SK-N-SH (cell line): ENCODE data around the gene AMPH. TPM values are rescaled to one million over a fixed set of nuclear protein-coding genes. Genes with fewer than 3 reads are reported as not detected.

ENCODE experiments used
- CTCF ChIA-PET: fragments of 300-600, 350-600 bp; formaldehyde crosslinking; extraction: SDS; loops from one replicate; lab custom pipeline; 2021; lab: Yijun Ruan, JAX
- POLR2A ChIA-PET: fragments of 350-600 bp; sonication (Branson Sonifier 250); formaldehyde crosslinking; extraction: SDS; loops from one replicate; lab custom pipeline; 2020; ENCODE audit warnings: antibody characterized with exemption, inconsistent platforms; lab: Yijun Ruan, JAX
- DNase-seq: peaks from one replicate; pipeline ENCODE4 v3.0.0; 2012
- H2AFZ ChIP-seq: fragments of 200-600 bp; sonication (generic); 2 replicates; pipeline ENCODE4 v1.8.1; 2016; ENCODE audit warnings: antibody characterized with exemption, mild to moderate bottlenecking, low read depth
- H3F3A ChIP-seq: fragments of 200-600 bp; sonication (generic); replicated peaks from 2 replicates; pipeline ENCODE3; 2016; ENCODE audit warnings: antibody characterized with exemption, mild to moderate bottlenecking; ENCODE audit not compliant: insufficient read depth
- H3K27ac ChIP-seq, 2 experiments: fragments of 200-500 bp in 1 of 2; fragments of 200-600 bp in 1 of 2; sonication (Bioruptor generic) in 1 of 2; sonication (generic), shearing (Covaris generic) in 1 of 2; 2 replicates each; pipeline versions ENCODE4 v1.5.1 to v1.6.1; 2014 to 2016; ENCODE audit warnings: low read depth in 2 of 2, inconsistent platforms in 1 of 2, low read length in 1 of 2, mild to moderate bottlenecking in 1 of 2, mixed read lengths in 1 of 2
- H3K27me3 ChIP-seq: fragments of 200-600 bp; sonication (generic), shearing (Covaris generic); 2 replicates; pipeline ENCODE4 v1.6.1; 2016; ENCODE audit warnings: mixed run types; ENCODE audit not compliant: insufficient read depth
- H3K36me3 ChIP-seq, 2 experiments: fragments of 200-500 bp in 1 of 2; fragments of 200-600 bp in 1 of 2; sonication (Bioruptor generic) in 1 of 2; sonication (generic) in 1 of 2; replicated peaks in 1 of 2; 2 replicates each; pipeline versions ENCODE3 to v1.5.1; 2014 to 2016; ENCODE audit warnings: low read length in 1 of 2, mild to moderate bottlenecking in 1 of 2; ENCODE audit not compliant: insufficient read depth in 2 of 2, control insufficient read depth in 1 of 2
- H3K4me1 ChIP-seq, 2 experiments: fragments of 200-500 bp in 1 of 2; fragments of 200-600 bp in 1 of 2; sonication (Bioruptor generic) in 1 of 2; sonication (generic), shearing (Covaris generic) in 1 of 2; 2 replicates each; pipeline versions ENCODE4 v1.5.1 to v1.6.1; 2014 to 2016; ENCODE audit warnings: low read depth in 1 of 2, low read length in 1 of 2, mixed run types in 1 of 2; ENCODE audit not compliant: insufficient read depth in 2 of 2, control insufficient read depth in 1 of 2
- H3K4me2 ChIP-seq: fragments of 200-600 bp; sonication (generic), shearing (Covaris generic); 2 replicates; pipeline ENCODE4 v1.6.1; 2017; ENCODE audit warnings: mixed run types
- H3K4me3 ChIP-seq, 2 experiments: fragments of 200-500 bp in 1 of 2; fragments of 200-600 bp in 1 of 2; sonication (Bioruptor generic) in 1 of 2; sonication (generic), shearing (Covaris generic) in 1 of 2; 2 replicates each; pipeline versions ENCODE4 v1.5.1 to v1.8.1; 2014 to 2016; ENCODE audit warnings: low read depth in 2 of 2, inconsistent platforms in 1 of 2, low read length in 1 of 2, mild to moderate bottlenecking in 1 of 2, mixed read lengths in 1 of 2, moderate library complexity in 1 of 2
- H3K79me2 ChIP-seq: fragments of 200-600 bp; sonication (generic); 2 replicates; pipeline ENCODE4 v1.8.1; 2017; ENCODE audit warnings: mild to moderate bottlenecking; ENCODE audit not compliant: insufficient read depth
- H3K9ac ChIP-seq: fragments of 200-600 bp; sonication (generic); 2 replicates; pipeline ENCODE4 v1.6.1; 2017; ENCODE audit warnings: mixed run types
- H3K9me2 ChIP-seq: fragments of 200-600 bp; sonication (generic); 2 replicates; pipeline ENCODE4 v1.6.1; 2017; ENCODE audit warnings: mixed run types
- H3K9me3 ChIP-seq: fragments of 200-600 bp; sonication (generic); 2 replicates; pipeline ENCODE4 v1.6.1; 2017; ENCODE audit warnings: mixed run types, mild to moderate bottlenecking, moderate library complexity
- H4K20me1 ChIP-seq: fragments of 200-600 bp; sonication (generic); 2 replicates; pipeline ENCODE4 v1.6.1; 2017; ENCODE audit warnings: mild to moderate bottlenecking, mixed run types; ENCODE audit not compliant: insufficient read depth
- EP300 ChIP-seq, 2 experiments: IDR thresholded peaks; 2 replicates each; pipeline versions ENCODE4 v1.4.0 to v1.6.1; 2012; ENCODE audit warnings: borderline replicate concordance in 1 of 2, low read depth in 1 of 2, low read length in 1 of 2
- GABPA ChIP-seq: IDR thresholded peaks from 2 replicates; pipeline ENCODE4 v1.4.0; 2012; ENCODE audit warnings: low read depth, mild to moderate bottlenecking
- MEF2A ChIP-seq: IDR thresholded peaks from 2 replicates; pipeline ENCODE4 v1.4.0; 2012; ENCODE audit warnings: low read depth, borderline replicate concordance
- POLR2AphosphoS5 ChIP-seq: IDR thresholded peaks from 2 replicates; pipeline ENCODE4 v1.6.1; 2012; ENCODE audit warnings: low read depth, low read length
- RFX5 ChIP-seq: IDR thresholded peaks from 2 replicates; pipeline ENCODE4 v1.6.1; 2012; ENCODE audit warnings: mild to moderate bottlenecking, improper control_type of control experiment, low read length
- RXRA ChIP-seq: IDR thresholded peaks from 2 replicates; pipeline ENCODE4 v1.4.0; 2012; ENCODE audit warnings: low read depth, mild to moderate bottlenecking, borderline replicate concordance
- WGBS: methylation state at CpG from one replicate; pipeline ENCODE4 v1.1.6; 2017; ENCODE audit warnings: low lambda C conversion rate; 5-methylcytosine and 5-hydroxymethylcytosine counted together
- polyA plus RNA-seq, 3 experiments: library from polyadenylated mRNA; depleted of rRNA; stranded (reverse); fragments of >200 nt; gene quantifications; 2 replicates each; pipeline ENCODE4 v1.2.3, GENCODE V29; 2012
- TF ChIP-seq, protein P1 (sequence below): fragments of 150-350 bp; IDR thresholded peaks from 2 replicates; pipeline ENCODE4 v1.6.1; 2017; ENCODE audit warnings: antibody characterized with exemption, low read length, low read depth, borderline replicate concordance
- TF ChIP-seq, protein P2 (sequence below): IDR thresholded peaks from 2 replicates; pipeline ENCODE4 v1.4.0; 2012; ENCODE audit warnings: low read depth, borderline replicate concordance
- TF ChIP-seq, protein P3 (sequence below): IDR thresholded peaks from 2 replicates; pipeline ENCODE4 v1.6.1; 2012; ENCODE audit warnings: mild to moderate bottlenecking, low read depth, low read length, moderate library complexity

The AMPH gene
- polyA plus RNA-seq, 1 of the 3 experiments (the other 2 are of a cell fraction): 0.08 TPM

- POLR2A ChIA-PET: no interaction called here
- H3K4me1 ChIP-seq: no peaks in the 10 kb centered on the region
- H3K27me3 ChIP-seq: no peaks in the 10 kb centered on the region
- no peak overlapping the region for H3K9ac ChIP-seq
- no peak for DNase-seq
- H3K9me2 ChIP-seq: no peaks in the 10 kb centered on the region
- no peak overlapping the region for H2AFZ ChIP-seq
- no peak overlapping the region for H3K4me3 ChIP-seq
- H3K4me2 ChIP-seq: no peak overlapping the region
- WGBS: 45% methylated on average over 2 of the region's 2 CpGs
- no peak overlapping the region for H3K27ac ChIP-seq
- CTCF ChIA-PET: interaction anchor here (0.9 kb wide), 1 partner anchor 10 kb away, joined by 3 read pairs; no protein-coding TSS in a partner anchor
- TF ChIP-seq MEF2A: no peak
- TF ChIP-seq, protein P1, sequence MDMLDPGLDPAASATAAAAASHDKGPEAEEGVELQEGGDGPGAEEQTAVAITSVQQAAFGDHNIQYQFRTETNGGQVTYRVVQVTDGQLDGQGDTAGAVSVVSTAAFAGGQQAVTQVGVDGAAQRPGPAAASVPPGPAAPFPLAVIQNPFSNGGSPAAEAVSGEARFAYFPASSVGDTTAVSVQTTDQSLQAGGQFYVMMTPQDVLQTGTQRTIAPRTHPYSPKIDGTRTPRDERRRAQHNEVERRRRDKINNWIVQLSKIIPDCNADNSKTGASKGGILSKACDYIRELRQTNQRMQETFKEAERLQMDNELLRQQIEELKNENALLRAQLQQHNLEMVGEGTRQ: no peak
- no peak for TF ChIP-seq RXRA
- no peak for TF ChIP-seq EP300 (IDR thresholded peaks at IDR 0.05; ENCODE audit: borderline replicate concordance in 1 of 2, low read depth in 1 of 2, low read length in 1 of 2)
- TF ChIP-seq GABPA: no peak
- H4K20me1 ChIP-seq: no peaks in the 10 kb centered on the region
- H3K9me3 ChIP-seq: no peaks in the 10 kb centered on the region
- H3K79me2 ChIP-seq: no peaks in the 10 kb centered on the region
- H3F3A ChIP-seq: no peaks in the 10 kb centered on the region
- no peaks in the 10 kb centered on the region for H3K36me3 ChIP-seq
Measured at GRCh38 chr7:38512291-38512690, 118.9 kb downstream of the AMPH start.

DNA sequence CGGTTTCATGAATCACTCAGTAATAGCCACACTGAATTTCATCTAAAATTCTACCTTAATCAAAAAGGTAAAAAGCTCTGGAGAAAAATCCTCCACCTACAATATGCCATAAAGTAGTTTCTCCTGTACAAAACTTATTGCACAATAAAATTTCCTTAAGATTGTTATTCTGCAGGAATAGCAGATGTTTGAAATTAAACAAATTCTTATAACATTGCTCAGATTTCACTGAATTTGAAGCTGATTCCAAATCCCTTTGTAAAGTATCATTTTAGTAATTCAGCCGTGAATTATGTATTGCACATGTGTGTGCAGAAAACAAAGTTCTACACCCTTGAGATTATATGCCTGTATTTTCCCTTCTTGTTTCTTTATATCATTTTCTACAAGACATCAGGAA is 123.8 kb downstream of the AMPH start:
- no peaks in the 10 kb centered on the region for H4K20me1 ChIP-seq
- no peaks in the 10 kb centered on the region for H3K9me2 ChIP-seq
- H3K4me1 ChIP-seq: no peaks in the 10 kb centered on the region
- H3K79me2 ChIP-seq: no peaks in the 10 kb centered on the region
- H3K27me3 ChIP-seq: no peaks in the 10 kb centered on the region
- no peak for DNase-seq
- ChIA-PET POLR2A (no interaction called here), CTCF (no interaction called here)
- 8% methylated on average over 2 of the region's 2 CpGs for WGBS
- no peak overlapping the region for H3K4me2 ChIP-seq
- no peak overlapping the region; the same call in 1 of the 2 replicates for H2AFZ ChIP-seq
- no peaks in the 10 kb centered on the region for H3F3A ChIP-seq
- H3K27ac ChIP-seq: no peak overlapping the region
- TF ChIP-seq, protein P1: no peak
- no peak for TF ChIP-seq POLR2AphosphoS5
- TF ChIP-seq RFX5: no peak
- TF ChIP-seq, protein P2, sequence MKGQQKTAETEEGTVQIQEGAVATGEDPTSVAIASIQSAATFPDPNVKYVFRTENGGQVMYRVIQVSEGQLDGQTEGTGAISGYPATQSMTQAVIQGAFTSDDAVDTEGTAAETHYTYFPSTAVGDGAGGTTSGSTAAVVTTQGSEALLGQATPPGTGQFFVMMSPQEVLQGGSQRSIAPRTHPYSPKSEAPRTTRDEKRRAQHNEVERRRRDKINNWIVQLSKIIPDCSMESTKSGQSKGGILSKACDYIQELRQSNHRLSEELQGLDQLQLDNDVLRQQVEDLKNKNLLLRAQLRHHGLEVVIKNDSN: no peak
- TF ChIP-seq, protein P3, sequence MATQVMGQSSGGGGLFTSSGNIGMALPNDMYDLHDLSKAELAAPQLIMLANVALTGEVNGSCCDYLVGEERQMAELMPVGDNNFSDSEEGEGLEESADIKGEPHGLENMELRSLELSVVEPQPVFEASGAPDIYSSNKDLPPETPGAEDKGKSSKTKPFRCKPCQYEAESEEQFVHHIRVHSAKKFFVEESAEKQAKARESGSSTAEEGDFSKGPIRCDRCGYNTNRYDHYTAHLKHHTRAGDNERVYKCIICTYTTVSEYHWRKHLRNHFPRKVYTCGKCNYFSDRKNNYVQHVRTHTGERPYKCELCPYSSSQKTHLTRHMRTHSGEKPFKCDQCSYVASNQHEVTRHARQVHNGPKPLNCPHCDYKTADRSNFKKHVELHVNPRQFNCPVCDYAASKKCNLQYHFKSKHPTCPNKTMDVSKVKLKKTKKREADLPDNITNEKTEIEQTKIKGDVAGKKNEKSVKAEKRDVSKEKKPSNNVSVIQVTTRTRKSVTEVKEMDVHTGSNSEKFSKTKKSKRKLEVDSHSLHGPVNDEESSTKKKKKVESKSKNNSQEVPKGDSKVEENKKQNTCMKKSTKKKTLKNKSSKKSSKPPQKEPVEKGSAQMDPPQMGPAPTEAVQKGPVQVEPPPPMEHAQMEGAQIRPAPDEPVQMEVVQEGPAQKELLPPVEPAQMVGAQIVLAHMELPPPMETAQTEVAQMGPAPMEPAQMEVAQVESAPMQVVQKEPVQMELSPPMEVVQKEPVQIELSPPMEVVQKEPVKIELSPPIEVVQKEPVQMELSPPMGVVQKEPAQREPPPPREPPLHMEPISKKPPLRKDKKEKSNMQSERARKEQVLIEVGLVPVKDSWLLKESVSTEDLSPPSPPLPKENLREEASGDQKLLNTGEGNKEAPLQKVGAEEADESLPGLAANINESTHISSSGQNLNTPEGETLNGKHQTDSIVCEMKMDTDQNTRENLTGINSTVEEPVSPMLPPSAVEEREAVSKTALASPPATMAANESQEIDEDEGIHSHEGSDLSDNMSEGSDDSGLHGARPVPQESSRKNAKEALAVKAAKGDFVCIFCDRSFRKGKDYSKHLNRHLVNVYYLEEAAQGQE: no peak
- H3K36me3 ChIP-seq: no peaks in the 10 kb centered on the region
- H3K9me3 ChIP-seq: no peaks in the 10 kb centered on the region
- H3K9ac ChIP-seq: no peak overlapping the region
- no peak overlapping the region for H3K4me3 ChIP-seq
